Fibroblast of skin of right quadriceps (primary cell): Measurements from ENCODE around the gene TOP3A.
A peak's percentile ranks its signal among the peaks of the same experiment; 100 is the strongest.
"Not testable (repeated sequence)": the region's sequence is repeated elsewhere in the genome, so short reads cannot be mapped to it uniquely, and the experiment has no call there.

Source experiments
- DNase-seq: peaks from one replicate; pipeline ENCODE4 v3.0.0-alpha.2; 2013

Gene TOP3A

GRCh38 chr17:18314731-18315561, at the start of gene TOP3A, which contains the start of gene SMCR8:
TOP3A (minus strand) TSS chr17:18314994; CDS start chr17:18314778, 216 bp downstream.
SMCR8 (plus strand) TSS chr17:18315293; CDS start chr17:18315790, 497 bp downstream.
- DNase-seq = peak; percentile 98

GRCh38 chr17:18364166-18364565, 49.4 kb upstream of the TOP3A start:
- DNase-seq = no peak

- DNase-seq = peak; percentile 84
These were observed 48.6 kb upstream of the TOP3A start, which contains the start of gene SHMT1 for GRCh38 chr17:18363101-18364049. SHMT1 (minus strand) TSS chr17:18363550; CDS start chr17:18355981, 7,569 bp downstream.

- DNase-seq = no peak
These were observed 47.9 kb upstream of the TOP3A start for GRCh38 chr17:18362698-18363100.

GRCh38 chr17:18361837-18362697, 47.3 kb upstream of the TOP3A start:
- no peak for DNase-seq

- no peak for DNase-seq
These were observed 45.7 kb upstream of the TOP3A start for GRCh38 chr17:18360518-18360917.

GRCh38 chr17:18356624-18357023, 41.8 kb upstream of the TOP3A start:
- peak; percentile 27 for DNase-seq

- DNase-seq = no peak
These were observed 38.7 kb upstream of the TOP3A start for GRCh38 chr17:18353541-18353940.

- DNase-seq = no peak
These were observed 29.2 kb upstream of the TOP3A start for GRCh38 chr17:18344021-18344420.

- DNase-seq = no peak
These were observed 25.1 kb upstream of the TOP3A start for GRCh38 chr17:18339933-18340332.

- DNase-seq = not testable (repeated sequence)
These were observed 23.4 kb upstream of the TOP3A start for GRCh38 chr17:18338158-18338557.

- DNase-seq = no peak
These were observed 18.2 kb upstream of the TOP3A start for GRCh38 chr17:18332909-18333489.

- DNase-seq = no peak
These were observed 17.1 kb upstream of the TOP3A start for GRCh38 chr17:18331879-18332278.

GRCh38 chr17:18328643-18329204, 13.9 kb upstream of the TOP3A start:
- DNase-seq = no peak

- DNase-seq = no peak
These were observed 12.8 kb upstream of the TOP3A start for GRCh38 chr17:18327556-18327955.

- DNase-seq = no peak
These were observed 12.3 kb upstream of the TOP3A start for GRCh38 chr17:18327093-18327492.

GRCh38 chr17:18326572-18326971, 11.8 kb upstream of the TOP3A start:
- DNase-seq = no peak

- no peak for DNase-seq
These were observed 11.2 kb upstream of the TOP3A start for GRCh38 chr17:18326039-18326438.

GRCh38 chr17:18324140-18325050, 9.6 kb upstream of the TOP3A start:
- DNase-seq = no peak

GRCh38 chr17:18323507-18324139, 8.8 kb upstream of the TOP3A start:
- no peak for DNase-seq
